GM23338 (cell line): ENCODE data around the gene CCDC57. TPM values are rescaled to one million over a fixed set of nuclear protein-coding genes. Genes with fewer than 3 reads are reported as not detected.

Experiments used
- ATAC-seq: fragments of 200-7000 bp; cut with Tn5 transposase; 3 replicates; pipeline ENCODE4 v1.9.1; 2020
- DNase-seq: peaks from one replicate; pipeline ENCODE4 v3.0.0-alpha.2; 2015; ENCODE audit warnings: low spot score
- H2AFZ ChIP-seq: fragments of 200-600 bp; sonication (generic); 2 replicates; pipeline ENCODE4 v1.8.0; 2016; ENCODE audit warnings: antibody characterized with exemption, mild to moderate bottlenecking, moderate library complexity
- H3F3A ChIP-seq: fragments of 200-600 bp; sonication (generic); replicated peaks from 2 replicates; pipeline ENCODE4 v1.8.0; 2017; ENCODE audit warnings: antibody characterized with exemption, mixed run types, low read depth
- H3K27ac ChIP-seq: fragments of 200-600 bp; sonication (generic); 2 replicates; pipeline ENCODE4 v1.6.1; 2016; ENCODE audit warnings: low read depth
- H3K27me3 ChIP-seq: fragments of 200-600 bp; sonication (generic); 2 replicates; pipeline ENCODE4 v1.8.0; 2016; ENCODE audit warnings: mild to moderate bottlenecking, mixed run types, moderate library complexity; ENCODE audit not compliant: insufficient read depth
- H3K36me3 ChIP-seq: fragments of 200-600 bp; sonication (generic); 2 replicates; pipeline ENCODE4 v1.8.0; 2016; ENCODE audit warnings: mild to moderate bottlenecking; ENCODE audit not compliant: insufficient read depth
- H3K4me1 ChIP-seq: fragments of 200-600 bp; sonication (generic); 2 replicates; pipeline ENCODE4 v1.8.0; 2016; ENCODE audit warnings: mild to moderate bottlenecking, moderate library complexity; ENCODE audit not compliant: insufficient read depth
- H3K4me2 ChIP-seq: fragments of 200-600 bp; sonication (generic); 2 replicates; pipeline ENCODE4 v1.7.1; 2017; ENCODE audit warnings: mixed run types
- H3K4me3 ChIP-seq: fragments of 200-600 bp; sonication (generic); 2 replicates; pipeline ENCODE4 v1.6.1; 2016; ENCODE audit warnings: mixed run types
- H3K79me2 ChIP-seq: fragments of 200-600 bp; sonication (generic); replicated peaks from 2 replicates; pipeline ENCODE4 v1.8.0; 2017; ENCODE audit warnings: mild to moderate bottlenecking; ENCODE audit not compliant: insufficient read depth
- H3K9me2 ChIP-seq: fragments of 200-600 bp; sonication (generic); 2 replicates; pipeline ENCODE4 v1.8.0; 2017; ENCODE audit not compliant: insufficient read depth
- H4K20me1 ChIP-seq: fragments of 200-600 bp; sonication (generic); replicated peaks from 2 replicates; pipeline ENCODE4 v1.8.0; 2017; ENCODE audit warnings: mild to moderate bottlenecking; ENCODE audit not compliant: insufficient read depth
- H3K27ac Mint-ChIP-seq: 2 replicates; pipeline ENCODE4 v1.8.0; 2020; ENCODE audit warnings: inconsistent platforms, mild to moderate bottlenecking, moderate library complexity, mixed read lengths
- H3K27me3 Mint-ChIP-seq: 3 replicates; pipeline ENCODE4 v1.8.0; 2022; ENCODE audit warnings: low read depth, mild to moderate bottlenecking, moderate library complexity, mixed read lengths, inconsistent platforms; ENCODE audit not compliant: insufficient read depth, poor library complexity
- H3K36me3 Mint-ChIP-seq: 3 replicates; pipeline ENCODE4 v1.8.0; 2021; ENCODE audit warnings: low read depth, mild to moderate bottlenecking, inconsistent platforms, moderate library complexity, mixed read lengths
- H3K4me1 Mint-ChIP-seq: 3 replicates; pipeline ENCODE4 v1.8.0; 2020; ENCODE audit warnings: mild to moderate bottlenecking, inconsistent platforms, mixed read lengths
- H3K4me3 Mint-ChIP-seq: 3 replicates; pipeline ENCODE4 v1.8.0; 2021; ENCODE audit warnings: moderate library complexity, mild to moderate bottlenecking, inconsistent platforms, mixed read lengths
- H3K9me3 Mint-ChIP-seq: 3 replicates; pipeline ENCODE4 v1.8.0; 2020; ENCODE audit warnings: moderate library complexity, mild to moderate bottlenecking, inconsistent platforms, mixed read lengths
- CREB1 ChIP-seq: fragments of 250-450 bp; sonication (Bioruptor Pico); IDR thresholded peaks from 2 replicates; pipeline ENCODE4 v1.5.0; 2020; ENCODE audit warnings: low read depth, mild to moderate bottlenecking, moderate library complexity
- EZH2 ChIP-seq: fragments of 200-600 bp; sonication (generic); IDR thresholded peaks from one replicate; pipeline ENCODE4 v1.8.0; 2017; ENCODE audit warnings: antibody characterized with exemption, mild to moderate bottlenecking, low read depth; ENCODE audit not compliant: unreplicated experiment
- EZH2phosphoT487 ChIP-seq: fragments of 200-600 bp; sonication (generic); IDR thresholded peaks from one replicate; pipeline ENCODE4 v1.8.1; 2018; ENCODE audit warnings: antibody characterized with exemption; ENCODE audit not compliant: unreplicated experiment
- JUNB ChIP-seq: IDR thresholded peaks from one replicate; pipeline ENCODE4 v1.6.1; 2016; ENCODE audit warnings: antibody characterized with exemption; ENCODE audit not compliant: unreplicated experiment
- NANOG ChIP-seq: IDR thresholded peaks from 2 replicates; pipeline ENCODE4 v1.6.1; 2016; ENCODE audit warnings: antibody characterized with exemption, borderline replicate concordance
- POLR2AphosphoS5 ChIP-seq: IDR thresholded peaks from 2 replicates; pipeline ENCODE4 v1.6.1; 2016; ENCODE audit warnings: antibody characterized with exemption, low read depth
- STAT1 ChIP-seq: IDR thresholded peaks from one replicate; pipeline ENCODE4 v1.6.1; 2016; ENCODE audit warnings: antibody characterized with exemption; ENCODE audit not compliant: unreplicated experiment
- ZNF114 ChIP-seq: fragments of 250-450 bp; sonication (Bioruptor Pico); IDR thresholded peaks from 2 replicates; pipeline ENCODE4 v1.5.0; 2020; ENCODE audit warnings: mild to moderate bottlenecking, moderate library complexity
- ZNF331 ChIP-seq: fragments of 250-450 bp; sonication (Bioruptor Pico); IDR thresholded peaks from 2 replicates; pipeline ENCODE4 v1.5.0; 2020; ENCODE audit warnings: low read depth, mild to moderate bottlenecking, moderate library complexity
- polyA plus RNA-seq: library from polyadenylated mRNA; unstranded; fragments of >200 nt; fragmentation: Nextera tagmentation; extraction: Ambion mirVana; gene quantifications from 2 replicates; pipeline ENCODE4 v1.2.1, GENCODE V29; 2016
- total RNA-seq: library from RNA; depleted of rRNA; stranded (reverse); fragments of >200 nt; shearing (Covaris generic); gene quantifications from 2 replicates; pipeline ENCODE4 v1.2.3, GENCODE V29; 2014
- TF ChIP-seq, protein P1 (sequence below): fragments of 250-450 bp; sonication (Bioruptor Pico); IDR thresholded peaks from 2 replicates; pipeline ENCODE4 v1.5.0; 2020; ENCODE audit warnings: mild to moderate bottlenecking, moderate library complexity
- TF ChIP-seq, protein P2 (sequence below), 2 experiments: fragments of 200-600 bp in 1 of 2; sonication (generic) in 1 of 2; conservative IDR thresholded peaks; 2 replicates each; pipeline versions ENCODE4 v1.5.1 to v1.6.1; 2016 to 2017; ENCODE audit warnings: antibody characterized with exemption in 2 of 2, low read depth in 2 of 2, mild to moderate bottlenecking in 2 of 2, moderate library complexity in 1 of 2
- TF ChIP-seq, protein P3 (sequence below): IDR thresholded peaks from 2 replicates; pipeline ENCODE4 v1.6.1; 2016; ENCODE audit warnings: antibody characterized with exemption
- TF ChIP-seq, protein P4 (sequence below): IDR thresholded peaks from one replicate; pipeline ENCODE4 v1.6.1; 2018; ENCODE audit warnings: antibody characterized with exemption; ENCODE audit not compliant: unreplicated experiment

Gene CCDC57
- total and polyA plus RNA-seq, 2 experiments from 2014 or later = 7.0 to 16.3 TPM

DNA sequence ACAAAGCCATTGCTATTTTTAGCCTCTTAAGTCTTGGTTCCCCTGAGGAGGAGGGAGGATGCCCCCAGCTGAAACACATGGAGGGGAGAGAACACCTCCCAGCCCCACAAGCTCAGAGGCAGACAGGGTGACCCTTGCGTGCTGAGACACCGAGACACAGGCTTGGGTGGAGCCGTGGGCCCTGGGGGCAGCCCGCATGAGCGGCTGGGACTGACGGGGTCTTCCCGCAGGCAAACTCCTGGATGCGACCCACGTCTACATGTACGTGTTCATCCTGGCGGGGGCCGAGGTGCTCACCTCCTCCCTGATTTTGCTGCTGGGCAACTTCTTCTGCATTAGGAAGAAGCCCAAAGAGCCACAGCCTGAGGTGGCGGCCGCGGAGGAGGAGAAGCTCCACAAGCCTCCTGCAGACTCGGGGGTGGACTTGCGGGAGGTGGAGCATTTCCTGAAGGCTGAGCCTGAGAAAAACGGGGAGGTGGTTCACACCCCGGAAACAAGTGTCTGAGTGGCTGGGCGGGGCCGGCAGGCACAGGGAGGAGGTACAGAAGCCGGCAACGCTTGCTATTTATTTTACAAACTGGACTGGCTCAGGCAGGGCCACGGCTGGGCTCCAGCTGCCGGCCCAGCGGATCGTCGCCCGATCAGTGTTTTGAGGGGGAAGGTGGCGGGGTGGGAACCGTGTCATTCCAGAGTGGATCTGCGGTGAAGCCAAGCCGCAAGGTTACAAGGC, 26.0 kb upstream of the CCDC57 start:
- no peaks in the 10 kb centered on the region; the same call in 1 of the 2 replicates for H3K4me1 ChIP-seq
- no peak overlapping the region for H3K4me3 Mint-ChIP-seq
- H4K20me1 ChIP-seq = peaks cover 11% of the 10 kb centered on the region
- H3K36me3 Mint-ChIP-seq = peaks cover 12% of the 10 kb centered on the region
- no peaks in the 10 kb centered on the region for H3K9me3 Mint-ChIP-seq
- peaks cover 4% of the 10 kb centered on the region; the same call in 1 of the 2 replicates for H3K36me3 ChIP-seq
- H2AFZ ChIP-seq = no peak overlapping the region
- peaks cover 12% of the 10 kb centered on the region; the same call in 2 of the 3 replicates for H3K4me1 Mint-ChIP-seq
- H3K27me3 ChIP-seq = no peaks in the 10 kb centered on the region
- TF ChIP-seq CREB1 (CRISPR knock-in tag) (no peak), EZH2phosphoT487 (no peak), EZH2 (no peak), STAT1 (no peak), ZNF331 (CRISPR knock-in tag) (no peak), POLR2AphosphoS5 (no peak), JUNB (no peak), NANOG (no peak), ZNF114 (no peak)
- TF ChIP-seq, protein P1, sequence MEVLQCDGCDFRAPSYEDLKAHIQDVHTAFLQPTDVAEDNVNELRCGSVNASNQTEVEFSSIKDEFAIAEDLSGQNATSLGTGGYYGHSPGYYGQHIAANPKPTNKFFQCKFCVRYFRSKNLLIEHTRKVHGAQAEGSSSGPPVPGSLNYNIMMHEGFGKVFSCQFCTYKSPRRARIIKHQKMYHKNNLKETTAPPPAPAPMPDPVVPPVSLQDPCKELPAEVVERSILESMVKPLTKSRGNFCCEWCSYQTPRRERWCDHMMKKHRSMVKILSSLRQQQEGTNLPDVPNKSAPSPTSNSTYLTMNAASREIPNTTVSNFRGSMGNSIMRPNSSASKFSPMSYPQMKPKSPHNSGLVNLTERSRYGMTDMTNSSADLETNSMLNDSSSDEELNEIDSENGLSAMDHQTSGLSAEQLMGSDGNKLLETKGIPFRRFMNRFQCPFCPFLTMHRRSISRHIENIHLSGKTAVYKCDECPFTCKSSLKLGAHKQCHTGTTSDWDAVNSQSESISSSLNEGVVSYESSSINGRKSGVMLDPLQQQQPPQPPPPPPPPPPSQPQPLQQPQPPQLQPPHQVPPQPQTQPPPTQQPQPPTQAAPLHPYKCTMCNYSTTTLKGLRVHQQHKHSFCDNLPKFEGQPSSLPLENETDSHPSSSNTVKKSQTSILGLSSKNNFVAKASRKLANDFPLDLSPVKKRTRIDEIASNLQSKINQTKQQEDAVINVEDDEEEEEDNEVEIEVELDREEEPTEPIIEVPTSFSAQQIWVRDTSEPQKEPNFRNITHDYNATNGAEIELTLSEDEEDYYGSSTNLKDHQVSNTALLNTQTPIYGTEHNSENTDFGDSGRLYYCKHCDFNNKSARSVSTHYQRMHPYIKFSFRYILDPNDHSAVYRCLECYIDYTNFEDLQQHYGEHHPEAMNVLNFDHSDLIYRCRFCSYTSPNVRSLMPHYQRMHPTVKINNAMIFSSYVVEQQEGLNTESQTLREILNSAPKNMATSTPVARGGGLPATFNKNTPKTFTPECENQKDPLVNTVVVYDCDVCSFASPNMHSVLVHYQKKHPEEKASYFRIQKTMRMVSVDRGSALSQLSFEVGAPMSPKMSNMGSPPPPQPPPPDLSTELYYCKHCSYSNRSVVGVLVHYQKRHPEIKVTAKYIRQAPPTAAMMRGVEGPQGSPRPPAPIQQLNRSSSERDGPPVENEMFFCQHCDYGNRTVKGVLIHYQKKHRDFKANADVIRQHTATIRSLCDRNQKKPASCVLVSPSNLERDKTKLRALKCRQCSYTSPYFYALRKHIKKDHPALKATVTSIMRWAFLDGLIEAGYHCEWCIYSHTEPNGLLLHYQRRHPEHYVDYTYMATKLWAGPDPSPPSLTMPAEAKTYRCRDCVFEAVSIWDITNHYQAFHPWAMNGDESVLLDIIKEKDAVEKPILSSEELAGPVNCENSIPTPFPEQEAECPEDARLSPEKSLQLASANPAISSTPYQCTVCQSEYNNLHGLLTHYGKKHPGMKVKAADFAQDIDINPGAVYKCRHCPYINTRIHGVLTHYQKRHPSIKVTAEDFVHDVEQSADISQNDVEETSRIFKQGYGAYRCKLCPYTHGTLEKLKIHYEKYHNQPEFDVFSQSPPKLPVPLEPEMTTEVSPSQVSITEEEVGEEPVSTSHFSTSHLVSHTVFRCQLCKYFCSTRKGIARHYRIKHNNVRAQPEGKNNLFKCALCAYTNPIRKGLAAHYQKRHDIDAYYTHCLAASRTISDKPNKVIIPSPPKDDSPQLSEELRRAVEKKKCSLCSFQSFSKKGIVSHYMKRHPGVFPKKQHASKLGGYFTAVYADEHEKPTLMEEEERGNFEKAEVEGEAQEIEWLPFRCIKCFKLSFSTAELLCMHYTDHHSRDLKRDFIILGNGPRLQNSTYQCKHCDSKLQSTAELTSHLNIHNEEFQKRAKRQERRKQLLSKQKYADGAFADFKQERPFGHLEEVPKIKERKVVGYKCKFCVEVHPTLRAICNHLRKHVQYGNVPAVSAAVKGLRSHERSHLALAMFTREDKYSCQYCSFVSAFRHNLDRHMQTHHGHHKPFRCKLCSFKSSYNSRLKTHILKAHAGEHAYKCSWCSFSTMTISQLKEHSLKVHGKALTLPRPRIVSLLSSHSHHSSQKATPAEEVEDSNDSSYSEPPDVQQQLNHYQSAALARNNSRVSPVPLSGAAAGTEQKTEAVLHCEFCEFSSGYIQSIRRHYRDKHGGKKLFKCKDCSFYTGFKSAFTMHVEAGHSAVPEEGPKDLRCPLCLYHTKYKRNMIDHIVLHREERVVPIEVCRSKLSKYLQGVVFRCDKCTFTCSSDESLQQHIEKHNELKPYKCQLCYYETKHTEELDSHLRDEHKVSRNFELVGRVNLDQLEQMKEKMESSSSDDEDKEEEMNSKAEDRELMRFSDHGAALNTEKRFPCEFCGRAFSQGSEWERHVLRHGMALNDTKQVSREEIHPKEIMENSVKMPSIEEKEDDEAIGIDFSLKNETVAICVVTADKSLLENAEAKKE (CRISPR knock-in tag) = no peak
- TF ChIP-seq, protein P2, sequence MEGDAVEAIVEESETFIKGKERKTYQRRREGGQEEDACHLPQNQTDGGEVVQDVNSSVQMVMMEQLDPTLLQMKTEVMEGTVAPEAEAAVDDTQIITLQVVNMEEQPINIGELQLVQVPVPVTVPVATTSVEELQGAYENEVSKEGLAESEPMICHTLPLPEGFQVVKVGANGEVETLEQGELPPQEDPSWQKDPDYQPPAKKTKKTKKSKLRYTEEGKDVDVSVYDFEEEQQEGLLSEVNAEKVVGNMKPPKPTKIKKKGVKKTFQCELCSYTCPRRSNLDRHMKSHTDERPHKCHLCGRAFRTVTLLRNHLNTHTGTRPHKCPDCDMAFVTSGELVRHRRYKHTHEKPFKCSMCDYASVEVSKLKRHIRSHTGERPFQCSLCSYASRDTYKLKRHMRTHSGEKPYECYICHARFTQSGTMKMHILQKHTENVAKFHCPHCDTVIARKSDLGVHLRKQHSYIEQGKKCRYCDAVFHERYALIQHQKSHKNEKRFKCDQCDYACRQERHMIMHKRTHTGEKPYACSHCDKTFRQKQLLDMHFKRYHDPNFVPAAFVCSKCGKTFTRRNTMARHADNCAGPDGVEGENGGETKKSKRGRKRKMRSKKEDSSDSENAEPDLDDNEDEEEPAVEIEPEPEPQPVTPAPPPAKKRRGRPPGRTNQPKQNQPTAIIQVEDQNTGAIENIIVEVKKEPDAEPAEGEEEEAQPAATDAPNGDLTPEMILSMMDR (conservative IDR thresholded peaks at IDR 0.05; ENCODE audit: low read depth in 2 of 2) = no peak
- TF ChIP-seq, protein P3, sequence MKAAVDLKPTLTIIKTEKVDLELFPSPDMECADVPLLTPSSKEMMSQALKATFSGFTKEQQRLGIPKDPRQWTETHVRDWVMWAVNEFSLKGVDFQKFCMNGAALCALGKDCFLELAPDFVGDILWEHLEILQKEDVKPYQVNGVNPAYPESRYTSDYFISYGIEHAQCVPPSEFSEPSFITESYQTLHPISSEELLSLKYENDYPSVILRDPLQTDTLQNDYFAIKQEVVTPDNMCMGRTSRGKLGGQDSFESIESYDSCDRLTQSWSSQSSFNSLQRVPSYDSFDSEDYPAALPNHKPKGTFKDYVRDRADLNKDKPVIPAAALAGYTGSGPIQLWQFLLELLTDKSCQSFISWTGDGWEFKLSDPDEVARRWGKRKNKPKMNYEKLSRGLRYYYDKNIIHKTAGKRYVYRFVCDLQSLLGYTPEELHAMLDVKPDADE = no peak
- TF ChIP-seq, protein P4, sequence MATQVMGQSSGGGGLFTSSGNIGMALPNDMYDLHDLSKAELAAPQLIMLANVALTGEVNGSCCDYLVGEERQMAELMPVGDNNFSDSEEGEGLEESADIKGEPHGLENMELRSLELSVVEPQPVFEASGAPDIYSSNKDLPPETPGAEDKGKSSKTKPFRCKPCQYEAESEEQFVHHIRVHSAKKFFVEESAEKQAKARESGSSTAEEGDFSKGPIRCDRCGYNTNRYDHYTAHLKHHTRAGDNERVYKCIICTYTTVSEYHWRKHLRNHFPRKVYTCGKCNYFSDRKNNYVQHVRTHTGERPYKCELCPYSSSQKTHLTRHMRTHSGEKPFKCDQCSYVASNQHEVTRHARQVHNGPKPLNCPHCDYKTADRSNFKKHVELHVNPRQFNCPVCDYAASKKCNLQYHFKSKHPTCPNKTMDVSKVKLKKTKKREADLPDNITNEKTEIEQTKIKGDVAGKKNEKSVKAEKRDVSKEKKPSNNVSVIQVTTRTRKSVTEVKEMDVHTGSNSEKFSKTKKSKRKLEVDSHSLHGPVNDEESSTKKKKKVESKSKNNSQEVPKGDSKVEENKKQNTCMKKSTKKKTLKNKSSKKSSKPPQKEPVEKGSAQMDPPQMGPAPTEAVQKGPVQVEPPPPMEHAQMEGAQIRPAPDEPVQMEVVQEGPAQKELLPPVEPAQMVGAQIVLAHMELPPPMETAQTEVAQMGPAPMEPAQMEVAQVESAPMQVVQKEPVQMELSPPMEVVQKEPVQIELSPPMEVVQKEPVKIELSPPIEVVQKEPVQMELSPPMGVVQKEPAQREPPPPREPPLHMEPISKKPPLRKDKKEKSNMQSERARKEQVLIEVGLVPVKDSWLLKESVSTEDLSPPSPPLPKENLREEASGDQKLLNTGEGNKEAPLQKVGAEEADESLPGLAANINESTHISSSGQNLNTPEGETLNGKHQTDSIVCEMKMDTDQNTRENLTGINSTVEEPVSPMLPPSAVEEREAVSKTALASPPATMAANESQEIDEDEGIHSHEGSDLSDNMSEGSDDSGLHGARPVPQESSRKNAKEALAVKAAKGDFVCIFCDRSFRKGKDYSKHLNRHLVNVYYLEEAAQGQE = no peak
- no peaks in the 10 kb centered on the region for H3K9me2 ChIP-seq
- H3K4me2 ChIP-seq = no peak overlapping the region
- H3K27ac Mint-ChIP-seq = no peak overlapping the region
- H3F3A ChIP-seq = peaks cover 5% of the 10 kb centered on the region; the same call in 1 of the 2 replicates
- no peak overlapping the region for H3K4me3 ChIP-seq
- peaks cover 5% of the 10 kb centered on the region; the same call in 1 of the 2 replicates for H3K79me2 ChIP-seq
- DNase-seq (no peak), ATAC-seq (no peak)
- peaks cover 14% of the 10 kb centered on the region for H3K27me3 Mint-ChIP-seq
- H3K27ac ChIP-seq = no peak overlapping the region
